Measurements from ENCODE around the gene CECR2. TPM values are rescaled to one million over a fixed set of nuclear protein-coding genes. Genes with fewer than 3 reads are reported as not detected.

Gene CECR2
- polyA plus RNA-seq, 1 of the 3 experiments (the other 2 are of a cell fraction), result not detected

DNA sequence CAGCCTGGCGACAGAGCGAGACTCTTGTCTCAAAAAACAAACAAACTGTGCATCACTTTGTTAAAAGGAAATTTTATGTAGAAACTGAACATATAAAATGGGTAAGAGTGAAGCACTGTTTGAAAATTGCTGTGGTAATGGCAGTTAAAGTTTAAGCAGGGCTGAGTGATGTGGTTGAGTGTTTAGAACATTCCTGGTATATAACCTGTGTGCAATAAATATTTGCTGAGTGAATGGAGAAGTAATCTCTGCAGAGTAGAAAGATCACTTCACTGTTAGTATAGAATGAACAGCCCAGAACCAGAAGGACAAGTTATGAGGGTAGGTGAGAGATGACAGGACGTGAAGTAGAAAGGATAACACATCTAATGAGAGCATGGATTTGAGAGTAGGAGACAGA is 27.3 kb downstream of the CECR2 start (continued):
- TF ChIP-seq ZBTB33 (IDR thresholded peaks at IDR 0.05; ENCODE audit: borderline replicate concordance, low read depth) (no peak), NRF1 (IDR thresholded peaks at IDR 0.05; ENCODE audit: low read depth, low read length) (no peak), PBX3 (IDR thresholded peaks at IDR 0.05) (no peak)

DNA sequence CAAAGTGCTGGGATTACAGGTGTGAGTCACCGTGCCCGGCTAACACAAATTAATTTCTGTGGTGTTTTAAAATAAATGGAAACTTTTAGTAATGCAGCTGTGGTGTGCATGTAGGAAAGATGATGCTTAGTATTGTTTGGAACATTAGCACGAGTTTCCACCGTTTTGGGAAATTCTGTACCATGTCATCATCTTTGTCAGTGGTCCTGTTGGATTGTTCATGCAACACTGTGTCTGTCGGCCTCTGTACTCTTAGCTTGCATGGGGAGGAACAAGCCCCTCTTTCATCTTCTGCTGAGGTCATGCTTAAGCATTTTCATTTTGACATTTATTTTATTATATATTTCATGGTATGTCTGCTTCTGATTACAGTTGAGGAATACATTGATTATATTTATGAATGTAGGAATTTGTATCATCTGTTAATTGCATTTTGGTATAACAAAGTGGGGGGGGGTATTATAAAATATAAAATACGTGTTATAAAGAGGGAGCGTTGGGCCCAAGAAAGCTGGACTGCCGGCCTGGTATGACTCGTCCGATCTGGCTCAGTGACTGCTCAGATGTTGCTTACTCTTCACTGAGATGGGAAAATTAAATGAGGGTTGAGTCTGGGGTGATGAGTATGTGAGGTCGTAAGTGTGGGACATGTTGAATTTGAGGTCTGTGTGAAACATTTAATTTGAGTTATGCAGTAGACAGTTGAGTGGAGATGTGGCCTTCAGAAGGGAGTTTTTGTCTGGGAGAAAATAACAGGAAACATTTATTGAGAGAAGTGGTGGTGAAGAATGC is 28.7 kb downstream of the CECR2 start:
- POLR2A ChIA-PET, result no interaction called here
- WGBS (ENCODE audit: low lambda C conversion rate), result 18% methylated on average over 11 of the region's 11 CpGs
- H3K36me3 ChIP-seq (replicated peaks in 1 of 2; ENCODE audit: control insufficient read depth in 1 of 2, insufficient read depth in 2 of 2, low read length in 1 of 2), result no peaks in the 10 kb centered on the region
- H3K9me3 ChIP-seq, result no peaks in the 10 kb centered on the region
- no peak overlapping the region for H3K9ac ChIP-seq
- no peak overlapping the region for H3K4me2 ChIP-seq
- H3K27ac ChIP-seq (ENCODE audit: low read depth in 2 of 2, low read length in 1 of 2), result no peak overlapping the region
- no peaks in the 10 kb centered on the region for H3F3A ChIP-seq (replicated peaks; ENCODE audit: insufficient read depth)
- H3K27me3 ChIP-seq (ENCODE audit: insufficient read depth), result peaks cover 53% of the 10 kb centered on the region
- DNase-seq, result no peak
- CTCF ChIA-PET, result interaction anchor here (0.6 kb wide), 1 partner anchor 9 kb away, joined by 3 read pairs; no protein-coding TSS in a partner anchor
- TF ChIP-seq RAD21 (IDR thresholded peaks at IDR 0.05; ENCODE audit: low read length) (no peak), YY1 (IDR thresholded peaks at IDR 0.05; ENCODE audit: low read depth) (no peak), MXI1 (IDR thresholded peaks at IDR 0.05; ENCODE audit: low read depth, low read length) (no peak), IRF3 (IDR thresholded peaks at IDR 0.05; ENCODE audit: low read depth, low read length) (no peak), FOXJ3 (CRISPR knock-in tag; IDR thresholded peaks at IDR 0.05) (no peak), RCOR1 (IDR thresholded peaks at IDR 0.05; ENCODE audit: low read length) (no peak), ZBTB33 (IDR thresholded peaks at IDR 0.05; ENCODE audit: borderline replicate concordance, low read depth) (no peak), JUND (IDR thresholded peaks at IDR 0.05) (no peak), TEAD4 (IDR thresholded peaks at IDR 0.05; ENCODE audit: borderline replicate concordance, insufficient read depth) (no peak), TAF1 (IDR thresholded peaks at IDR 0.05; ENCODE audit: borderline replicate concordance, low read depth, low read length) (no peak)
- TF ChIP-seq, protein P1, sequence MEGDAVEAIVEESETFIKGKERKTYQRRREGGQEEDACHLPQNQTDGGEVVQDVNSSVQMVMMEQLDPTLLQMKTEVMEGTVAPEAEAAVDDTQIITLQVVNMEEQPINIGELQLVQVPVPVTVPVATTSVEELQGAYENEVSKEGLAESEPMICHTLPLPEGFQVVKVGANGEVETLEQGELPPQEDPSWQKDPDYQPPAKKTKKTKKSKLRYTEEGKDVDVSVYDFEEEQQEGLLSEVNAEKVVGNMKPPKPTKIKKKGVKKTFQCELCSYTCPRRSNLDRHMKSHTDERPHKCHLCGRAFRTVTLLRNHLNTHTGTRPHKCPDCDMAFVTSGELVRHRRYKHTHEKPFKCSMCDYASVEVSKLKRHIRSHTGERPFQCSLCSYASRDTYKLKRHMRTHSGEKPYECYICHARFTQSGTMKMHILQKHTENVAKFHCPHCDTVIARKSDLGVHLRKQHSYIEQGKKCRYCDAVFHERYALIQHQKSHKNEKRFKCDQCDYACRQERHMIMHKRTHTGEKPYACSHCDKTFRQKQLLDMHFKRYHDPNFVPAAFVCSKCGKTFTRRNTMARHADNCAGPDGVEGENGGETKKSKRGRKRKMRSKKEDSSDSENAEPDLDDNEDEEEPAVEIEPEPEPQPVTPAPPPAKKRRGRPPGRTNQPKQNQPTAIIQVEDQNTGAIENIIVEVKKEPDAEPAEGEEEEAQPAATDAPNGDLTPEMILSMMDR (IDR thresholded peaks at IDR 0.05), result no peak
- TF ChIP-seq, protein P2, sequence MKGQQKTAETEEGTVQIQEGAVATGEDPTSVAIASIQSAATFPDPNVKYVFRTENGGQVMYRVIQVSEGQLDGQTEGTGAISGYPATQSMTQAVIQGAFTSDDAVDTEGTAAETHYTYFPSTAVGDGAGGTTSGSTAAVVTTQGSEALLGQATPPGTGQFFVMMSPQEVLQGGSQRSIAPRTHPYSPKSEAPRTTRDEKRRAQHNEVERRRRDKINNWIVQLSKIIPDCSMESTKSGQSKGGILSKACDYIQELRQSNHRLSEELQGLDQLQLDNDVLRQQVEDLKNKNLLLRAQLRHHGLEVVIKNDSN (IDR thresholded peaks at IDR 0.05; ENCODE audit: borderline replicate concordance, low read depth), result no peak
- no peaks in the 10 kb centered on the region for H4K20me1 ChIP-seq (ENCODE audit: insufficient read depth)
- no peak overlapping the region for H2AFZ ChIP-seq (ENCODE audit: low read depth)
- H3K9me2 ChIP-seq, result no peaks in the 10 kb centered on the region
- H3K4me1 ChIP-seq (ENCODE audit: control insufficient read depth in 1 of 2, insufficient read depth in 2 of 2, low read depth in 1 of 2, low read length in 1 of 2), result no peaks in the 10 kb centered on the region
- no peaks in the 10 kb centered on the region for H3K79me2 ChIP-seq (ENCODE audit: insufficient read depth)
- no peak overlapping the region for H3K4me3 ChIP-seq (ENCODE audit: low read depth in 2 of 2, low read length in 1 of 2)
